Measurements from ENCODE around the gene NDUFS8.
"Not testable (repeated sequence)": the region's sequence is repeated elsewhere in the genome, so short reads cannot be mapped to it uniquely, and the experiment has no call there.

NDUFS8 gene

DNA sequence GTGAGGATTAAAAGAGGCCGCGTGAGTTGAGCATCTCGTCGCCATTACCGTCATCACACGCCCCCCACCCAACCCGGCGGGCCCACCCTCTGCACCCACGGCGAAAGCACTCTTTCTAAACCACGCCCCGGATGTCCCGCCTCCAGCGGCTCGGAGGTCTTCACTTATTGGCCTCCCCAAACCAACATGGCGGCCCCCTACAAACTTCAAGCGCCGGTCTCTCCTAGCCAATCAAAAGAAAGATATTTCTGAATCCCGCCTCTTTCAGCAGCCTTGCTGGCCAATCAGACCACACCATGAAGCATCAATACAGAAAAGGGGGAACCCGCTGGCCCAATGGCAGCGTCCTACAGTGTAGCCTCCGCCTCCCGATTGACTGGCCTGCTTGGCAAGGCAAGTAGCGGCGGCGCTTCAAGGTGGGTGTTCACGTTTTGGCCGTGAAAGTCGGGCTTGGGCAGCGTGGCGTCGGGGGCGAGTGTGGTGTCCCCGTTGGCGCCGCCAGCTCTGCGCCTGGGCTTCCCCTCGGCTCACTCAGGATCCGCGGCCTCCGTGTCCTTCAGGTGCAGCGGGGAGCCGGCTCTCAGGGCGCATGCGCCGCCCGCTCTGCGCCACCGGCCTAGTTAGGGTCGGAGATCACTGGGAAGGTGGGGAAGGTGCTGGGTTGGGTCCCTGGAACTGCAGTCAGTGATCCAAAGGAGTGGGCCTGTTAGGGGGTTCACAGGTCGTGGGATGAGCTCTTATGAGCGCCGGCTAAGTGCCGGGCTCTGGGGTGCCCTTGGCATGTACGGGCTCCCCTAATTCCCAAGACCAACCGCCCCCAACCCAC is at the start of gene NDUFS8:
NDUFS8 (plus strand) TSS at position 364 of the 826 bp plus-strand sequence. CDS start 1,471 bp downstream, outside the sequence.
- DNase-seq = peak; percentile 99

- not testable (repeated sequence) for DNase-seq
Observed at GRCh38 chr11:67981226-67981625, 49.3 kb upstream of the NDUFS8 start.

GRCh38 chr11:67982255-67982857 is 48.1 kb upstream of the NDUFS8 start:
- DNase-seq = not testable (repeated sequence)

DNA sequence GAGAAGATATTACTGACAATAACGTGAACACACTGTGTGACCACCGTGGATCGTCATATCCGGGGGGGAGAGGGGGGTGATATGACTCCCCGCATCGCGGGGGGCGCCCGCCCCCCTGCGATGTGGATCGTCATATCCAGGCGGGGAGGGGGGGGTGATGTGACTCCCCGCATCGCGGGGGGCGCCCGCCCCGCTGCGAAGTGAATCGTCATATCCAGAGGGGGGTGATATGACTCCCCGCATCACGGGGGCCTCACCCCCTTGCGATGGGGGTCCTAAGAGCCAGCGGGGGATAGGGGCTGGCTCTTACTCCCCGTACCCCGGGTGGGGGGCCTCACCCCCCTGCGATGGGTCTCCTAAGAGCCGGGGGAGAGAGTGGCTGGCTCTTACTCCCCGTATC is 46.5 kb upstream of the NDUFS8 start:
- no peak for DNase-seq

- not testable (repeated sequence) for DNase-seq
Observed at GRCh38 chr11:67985302-67985701, 45.2 kb upstream of the NDUFS8 start.

DNA sequence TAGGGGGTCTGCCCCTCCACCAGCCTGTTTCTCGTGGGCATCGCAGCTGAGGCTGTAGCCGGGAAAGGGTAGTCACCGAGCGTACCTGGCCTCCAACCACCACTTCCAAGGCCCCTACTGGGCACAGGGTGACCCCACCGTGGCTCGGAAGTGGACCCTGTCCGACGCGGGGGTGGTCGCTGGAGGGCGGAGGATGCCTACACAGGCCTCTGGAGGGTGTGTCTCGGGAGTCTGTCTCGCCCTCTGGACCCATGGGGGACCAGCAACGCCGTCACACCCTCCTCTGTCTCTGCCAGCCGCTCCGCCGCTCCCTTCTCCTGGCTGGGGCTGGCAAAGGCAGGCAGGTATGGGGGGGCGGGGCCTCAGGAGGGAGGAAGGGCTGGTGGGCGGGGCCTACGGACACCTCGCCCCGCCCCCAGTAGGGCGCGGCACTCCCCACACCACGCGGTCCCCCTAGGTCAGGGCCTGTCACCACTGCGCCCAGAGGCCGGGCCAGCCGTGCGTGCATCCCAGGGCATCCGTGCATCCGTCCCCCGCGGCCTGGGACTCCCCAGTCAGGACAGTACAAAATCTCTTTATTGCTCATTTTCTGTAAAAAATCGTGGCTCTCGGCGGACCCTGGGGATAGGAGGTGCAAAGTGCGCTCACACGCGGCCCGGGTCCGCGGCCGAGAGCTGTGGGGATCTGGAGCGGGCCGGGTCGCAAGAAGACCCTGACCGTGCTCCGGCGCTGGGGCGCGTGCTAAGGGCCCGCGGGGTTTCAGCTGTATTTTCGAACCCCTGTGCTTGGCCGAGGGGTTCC is 39.7 kb upstream of the NDUFS8 start:
- not testable (repeated sequence) for DNase-seq

DNA sequence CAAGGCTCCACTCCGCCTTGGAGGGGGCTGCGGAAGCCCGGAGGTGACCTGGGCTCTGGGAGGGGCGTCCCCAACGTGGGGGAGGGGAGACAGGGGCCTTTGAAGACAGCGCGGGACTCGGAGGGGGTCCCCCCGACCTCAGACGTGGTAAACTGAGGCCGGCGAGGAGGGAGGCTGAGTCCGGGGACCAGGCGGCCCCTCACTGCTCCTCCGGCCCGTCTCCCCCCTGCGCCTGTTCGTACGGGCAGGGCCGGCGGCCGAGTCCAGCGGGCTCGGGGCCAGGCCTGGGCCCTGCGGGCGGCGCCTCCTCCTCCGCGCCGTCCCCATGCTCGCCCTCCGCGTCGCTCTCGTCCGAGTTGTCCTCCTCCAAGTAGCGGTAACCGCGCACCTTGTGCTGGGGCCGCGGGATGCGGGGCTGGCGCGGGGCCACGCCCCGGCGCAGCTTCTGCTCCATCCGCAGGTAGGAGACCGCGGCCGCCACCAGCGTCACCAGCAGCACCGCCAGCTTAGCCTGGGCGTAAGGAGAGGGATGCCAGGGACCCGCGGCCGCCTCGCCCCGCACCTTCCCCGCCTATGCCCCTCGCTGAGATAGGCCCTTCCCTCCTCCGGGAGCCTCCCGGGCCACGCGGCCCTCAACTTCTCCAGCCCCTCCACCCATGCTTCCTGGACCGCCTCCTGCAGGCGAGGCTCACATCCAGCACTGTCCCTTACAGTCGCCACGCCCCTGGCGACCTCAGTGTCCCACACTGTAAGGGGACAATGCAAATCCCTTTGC is 38.9 kb upstream of the NDUFS8 start:
- DNase-seq = not testable (repeated sequence)

- peak; percentile 21 for DNase-seq
Observed at GRCh38 chr11:67993821-67994220, 36.7 kb upstream of the NDUFS8 start.

- not testable (repeated sequence) for DNase-seq
Observed at GRCh38 chr11:67994387-67994786, 36.1 kb upstream of the NDUFS8 start.

- DNase-seq = not testable (repeated sequence)
Observed at GRCh38 chr11:67995129-67995528, 35.4 kb upstream of the NDUFS8 start.

DNA sequence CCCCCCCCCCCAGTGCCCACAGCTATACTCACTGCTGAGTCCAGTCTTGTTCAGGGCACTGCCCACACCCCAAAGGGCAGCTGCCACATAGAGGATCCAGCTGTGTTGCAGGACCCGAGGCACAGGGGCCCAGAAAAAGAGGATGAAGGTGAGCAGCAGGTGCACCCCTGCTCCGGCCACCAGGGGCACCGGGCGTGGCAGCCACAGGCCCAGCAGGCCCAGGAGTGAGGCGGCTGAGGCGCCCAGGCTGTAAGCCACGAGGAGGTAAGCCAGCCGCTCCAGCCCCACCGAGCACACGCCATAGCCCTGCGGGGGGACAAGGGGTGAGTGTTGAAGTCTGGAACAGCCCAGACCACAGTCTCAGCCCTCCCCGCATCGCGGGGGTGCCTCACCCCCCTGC is 34.9 kb upstream of the NDUFS8 start:
- not testable (repeated sequence) for DNase-seq

- DNase-seq = no peak
Observed at GRCh38 chr11:67996051-67996450, 34.4 kb upstream of the NDUFS8 start.

DNA sequence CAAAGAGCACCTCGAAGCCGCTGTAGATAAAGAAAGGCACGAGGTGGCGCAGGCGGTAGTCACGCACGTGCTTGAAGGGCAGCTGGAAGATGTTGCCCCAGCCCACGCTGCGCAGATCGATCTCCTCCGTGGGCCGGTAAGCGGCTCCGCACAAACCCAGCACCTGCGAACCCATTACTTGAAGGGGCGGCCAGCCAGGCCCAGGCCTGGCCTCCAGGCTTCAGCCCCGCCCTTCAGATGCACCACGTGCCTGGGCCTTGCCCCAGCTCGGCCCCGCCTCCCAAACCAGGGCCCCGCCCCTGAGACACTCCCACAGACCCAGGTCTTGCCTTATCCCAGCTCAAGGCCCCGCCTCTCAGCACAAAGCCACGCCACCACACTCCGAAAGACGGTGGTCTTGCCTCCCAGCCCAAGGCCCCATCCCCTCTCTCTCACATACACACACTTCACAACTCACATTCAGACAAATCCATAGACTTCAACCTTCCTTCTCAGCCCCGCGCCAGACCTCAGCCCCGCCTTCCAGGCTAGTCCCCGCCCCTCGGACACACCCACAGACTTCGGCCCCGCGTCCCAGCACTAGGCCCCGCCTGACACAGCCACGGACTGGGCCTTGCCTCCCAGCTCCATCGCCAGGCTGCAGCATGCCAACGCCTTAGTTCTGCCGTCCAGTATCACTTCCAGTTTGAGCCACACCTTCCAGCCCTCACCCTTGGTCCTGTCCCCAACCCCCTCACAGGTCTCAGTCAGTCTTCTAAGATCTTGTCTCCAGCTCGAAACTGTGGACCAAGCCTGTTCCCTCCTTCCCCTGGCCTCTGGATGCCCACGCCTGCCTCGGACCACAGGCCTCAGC is 33.6 kb upstream of the NDUFS8 start:
- no peak for DNase-seq

DNA sequence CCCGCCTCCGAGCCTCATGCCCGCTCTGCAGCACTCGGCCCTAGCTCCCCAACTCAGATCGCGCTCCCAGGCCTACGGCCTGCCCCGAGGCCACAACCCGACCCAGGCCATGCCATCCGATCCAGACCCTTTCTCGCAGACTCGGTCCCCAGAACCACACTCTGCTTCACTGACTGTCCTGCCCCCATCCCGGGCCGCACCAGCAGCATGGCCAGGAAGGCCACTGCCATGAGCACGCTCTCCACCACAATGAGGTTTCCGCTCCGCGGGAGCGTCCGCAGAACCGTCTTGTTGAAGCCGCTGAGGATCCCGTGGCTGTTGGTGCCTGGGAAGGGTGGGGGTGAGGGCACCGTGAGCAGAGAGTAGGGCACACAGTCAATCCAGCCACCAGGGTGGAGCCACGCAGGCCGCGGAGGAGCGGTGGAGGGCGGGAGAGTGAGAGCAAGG is 33.0 kb upstream of the NDUFS8 start:
- no peak for DNase-seq

DNA sequence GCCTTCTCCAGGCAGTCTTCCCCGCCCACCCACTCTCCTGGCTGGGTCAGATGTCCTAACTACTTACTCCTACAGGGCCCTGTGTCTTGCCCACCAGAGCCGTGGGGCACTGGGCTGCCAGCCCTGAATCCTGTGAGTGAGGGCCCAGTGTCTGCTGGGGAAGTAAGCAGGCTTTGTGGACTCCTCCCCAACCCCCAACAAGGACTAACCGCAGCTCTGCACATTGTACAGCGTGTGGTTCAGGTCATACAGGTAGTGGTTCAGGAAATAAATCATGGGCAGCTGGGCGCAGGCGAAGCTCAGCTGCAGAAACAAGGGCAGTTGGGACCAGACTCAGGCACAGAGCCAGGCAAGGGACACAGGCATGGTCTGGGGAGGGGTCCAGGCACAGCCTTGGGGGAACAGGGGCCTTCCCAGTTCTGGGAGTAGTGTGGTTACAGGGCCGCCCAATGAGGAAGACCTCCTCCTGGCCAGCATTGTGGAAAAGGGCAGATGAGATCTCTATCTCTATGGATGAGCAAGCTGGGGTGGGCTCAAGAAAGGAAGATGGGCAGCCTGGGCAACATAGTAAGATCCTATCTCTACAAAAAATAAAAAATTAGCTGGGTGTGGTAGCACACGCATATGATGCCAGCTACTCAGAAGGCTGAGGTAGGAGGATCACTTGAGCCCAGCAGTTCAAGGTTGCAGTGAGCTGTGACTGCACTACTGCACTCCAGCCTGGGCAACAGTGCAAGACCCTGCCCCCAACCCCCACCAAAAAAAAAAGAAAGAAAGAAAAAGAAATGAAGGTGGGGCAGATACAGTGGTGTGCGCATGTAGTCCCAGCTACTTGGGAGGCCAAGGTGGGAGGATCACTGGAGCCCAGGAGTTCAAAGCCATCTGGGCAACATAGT is 32.1 kb upstream of the NDUFS8 start:
- DNase-seq = no peak

DNA sequence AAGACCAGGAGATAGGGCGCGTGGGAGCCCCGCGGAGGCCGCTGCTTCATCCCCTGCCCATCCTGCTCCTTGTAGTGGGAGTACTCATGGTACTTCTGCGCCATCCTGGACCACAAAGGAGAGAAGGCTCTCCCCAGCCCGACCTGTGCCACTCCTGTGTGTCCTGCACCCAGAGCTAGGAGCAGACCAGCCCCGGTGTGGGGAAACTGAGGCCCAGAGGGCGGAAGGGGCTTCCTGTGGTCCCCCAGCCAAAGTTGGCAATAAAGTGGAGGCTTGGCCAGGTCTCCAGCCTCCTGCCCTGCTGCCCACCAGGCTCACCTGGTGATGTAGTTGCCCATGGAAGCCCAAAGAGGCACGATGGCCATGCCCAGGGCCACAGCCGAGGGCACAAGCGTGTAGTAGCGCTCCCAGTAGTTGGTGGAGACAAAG is 31.3 kb upstream of the NDUFS8 start:
- no peak for DNase-seq

GRCh38 chr11:67999704-68000103 is 30.8 kb upstream of the NDUFS8 start:
- no peak for DNase-seq

GRCh38 chr11:68002575-68002937 is 27.9 kb upstream of the NDUFS8 start:
- no peak for DNase-seq

DNA sequence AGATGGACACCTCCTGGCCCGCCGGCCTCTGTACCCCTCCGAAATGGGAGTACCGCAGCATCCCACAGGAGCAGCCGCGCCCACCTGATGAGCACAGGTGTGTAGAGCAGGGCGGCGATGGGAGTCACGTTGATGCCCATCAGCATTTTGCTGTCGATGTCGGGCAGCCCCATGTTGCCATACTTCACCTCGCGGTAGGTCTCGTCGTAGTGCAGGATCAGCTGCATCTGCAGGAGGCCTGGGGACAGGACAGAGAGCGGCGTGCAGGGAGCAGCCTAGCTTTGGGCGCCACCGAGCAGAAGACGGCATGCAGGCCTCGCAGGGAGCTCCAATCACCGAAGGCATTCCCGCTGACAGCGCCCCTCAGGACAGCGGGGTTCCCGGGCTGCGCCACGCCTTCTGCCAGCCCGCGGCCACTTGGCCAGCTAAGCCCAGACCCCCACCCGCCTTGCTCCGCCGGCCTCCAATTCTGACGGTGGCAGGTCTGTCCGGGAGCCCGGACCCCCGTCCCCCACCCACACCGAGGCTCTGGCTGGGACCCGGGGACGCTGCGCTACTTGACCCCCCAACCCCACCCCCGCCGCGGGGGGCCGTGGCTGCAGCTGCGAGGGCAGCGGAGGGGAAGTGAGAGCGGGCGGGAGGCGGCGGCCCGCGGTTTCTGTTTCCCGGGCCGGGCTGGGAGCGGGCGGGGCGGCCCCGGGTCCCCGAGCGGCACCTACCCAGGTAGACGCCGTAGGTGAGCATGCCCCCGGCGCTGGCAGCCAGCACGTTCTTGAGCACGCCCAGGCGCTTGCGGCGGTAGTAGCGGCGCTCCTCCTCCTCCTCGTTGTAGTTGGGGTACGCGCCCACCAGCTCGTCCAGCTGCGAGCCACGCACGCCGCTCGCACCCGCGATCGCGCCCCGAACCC is 27.3 kb upstream of the NDUFS8 start:
- DNase-seq = peak; percentile 17
